Common myeloid progenitor, CD34-positive (primary cell): Measurements from ENCODE around the gene MACROD2.

Experiments used
- CTCF ChIA-PET: fragments of 350-600 bp; sonication (Branson Sonifier 250); formaldehyde crosslinking; loops from one replicate; lab custom pipeline; 2021; ENCODE audit warnings: antibody characterized with exemption; lab: Charles Lee
- POLR2A ChIA-PET: fragments of 350-600 bp; sonication (Branson Sonifier 250); formaldehyde crosslinking; loops from one replicate; lab custom pipeline; 2021; ENCODE audit warnings: antibody characterized with exemption; lab: Charles Lee
- DNase-seq, 3 donors: peaks; one replicate each; pipeline versions ENCODE4 v3.0.0 to v3.0.0-alpha.2; 2013
- H3K27ac ChIP-seq, 2 experiments: 1 replicate in 1 of 2; 2 replicates in 1 of 2; pipeline ENCODE4 v1.7.0; 2013; ENCODE audit warnings: inconsistent platforms in 2 of 2, low read length in 2 of 2, mild to moderate bottlenecking in 2 of 2, low read depth in 1 of 2, moderate library complexity in 1 of 2; ENCODE audit not compliant: severe bottlenecking in 2 of 2, insufficient read depth in 1 of 2, poor library complexity in 1 of 2
- H3K27me3 ChIP-seq, 5 experiments: replicated peaks in 2 of 5; 1 replicate in 3 of 5; 2 replicates in 2 of 5; pipeline versions ENCODE4 v1.6.1 to v1.7.0; 2013; ENCODE audit warnings: low read length in 4 of 5, mild to moderate bottlenecking in 2 of 5, moderate library complexity in 2 of 5, inconsistent platforms in 1 of 5; ENCODE audit not compliant: insufficient read depth in 5 of 5, control insufficient read depth in 4 of 5
- H3K36me3 ChIP-seq, 4 experiments: 1 replicate in 2 of 4; 2 replicates in 2 of 4; pipeline versions ENCODE4 v1.6.1 to v1.7.0; 2013; ENCODE audit warnings: low read length in 3 of 4, control low read depth in 1 of 4, mild to moderate bottlenecking in 1 of 4; ENCODE audit not compliant: control insufficient read depth in 4 of 4, insufficient read depth in 4 of 4
- H3K4me1 ChIP-seq, 4 experiments: 1 replicate in 3 of 4; 2 replicates in 1 of 4; pipeline versions ENCODE4 v1.6.1 to v1.7.1; 2013; ENCODE audit warnings: low read length in 3 of 4, mild to moderate bottlenecking in 3 of 4, control low read depth in 1 of 4, inconsistent platforms in 1 of 4, moderate library complexity in 1 of 4; ENCODE audit not compliant: control insufficient read depth in 4 of 4, insufficient read depth in 4 of 4; ENCODE audit errors: control extremely low read depth in 1 of 4
- H3K4me3 ChIP-seq, 7 experiments: 1 replicate in 4 of 7; 2 replicates in 3 of 7; pipeline versions ENCODE4 v1.5.1 to v1.7.0; 2013; ENCODE audit warnings: mild to moderate bottlenecking in 7 of 7, low read length in 6 of 7, moderate library complexity in 6 of 7, inconsistent platforms in 2 of 7, low read depth in 2 of 7, control low read depth in 1 of 7; ENCODE audit not compliant: insufficient read depth in 4 of 7, control insufficient read depth in 1 of 7; ENCODE audit errors: extremely low read depth in 1 of 7
- H3K9me3 ChIP-seq, 5 experiments: 1 replicate in 4 of 5; 2 replicates in 1 of 5; pipeline versions ENCODE4 v1.6.1 to v1.7.1; 2013; ENCODE audit warnings: low read length in 4 of 5, mild to moderate bottlenecking in 2 of 5, inconsistent platforms in 1 of 5, low read depth in 1 of 5, moderate library complexity in 1 of 5; ENCODE audit not compliant: control insufficient read depth in 4 of 5, insufficient read depth in 2 of 5; ENCODE audit errors: control extremely low read depth in 1 of 5
- WGBS: methylation state at CpG from one replicate; pipeline ENCODE4 v1.1.5; 2013; ENCODE audit not compliant: insufficient coverage; 5-methylcytosine and 5-hydroxymethylcytosine counted together

The MACROD2 gene

GRCh38 chr20:14984305-14984704 lies 989.0 kb downstream of the MACROD2 start:
- 40% methylated on average over 1 of the region's 3 CpGs for WGBS
- no peak for DNase-seq
- ChIA-PET CTCF (no interaction called here), POLR2A (no interaction called here)
- H3K36me3 ChIP-seq = no peaks in the 10 kb centered on the region
- no peak overlapping the region for H3K4me3 ChIP-seq
- H3K27ac ChIP-seq = no peak overlapping the region
- H3K4me1 ChIP-seq = no peaks in the 10 kb centered on the region
- H3K27me3 ChIP-seq = no peaks in the 10 kb centered on the region
- no peaks in the 10 kb centered on the region for H3K9me3 ChIP-seq

- Histone ChIP-seq H3K27me3 (no peaks in the 10 kb centered on the region), H3K9me3 (no peaks in the 10 kb centered on the region), H3K4me3 (no peak overlapping the region), H3K4me1 (no peaks in the 10 kb centered on the region), H3K36me3 (no peaks in the 10 kb centered on the region), H3K27ac (no peak overlapping the region)
- ChIA-PET POLR2A (interaction anchor here (0.6 kb wide), 1 partner anchor 424 kb away, joined by 3 read pairs; no protein-coding TSS in a partner anchor), CTCF (interaction anchor here (1.0 kb wide), 1 partner anchor 103 kb away, joined by 3 read pairs; no protein-coding TSS in a partner anchor)
- no peak for DNase-seq
- WGBS = 87% methylated on average over 4 of the region's 4 CpGs
Measured at GRCh38 chr20:14984768-14985622, 989.7 kb downstream of the MACROD2 start.

- WGBS = no CpG with 5 or more reads among the region's 4 CpGs
- H3K36me3 ChIP-seq = no peaks in the 10 kb centered on the region
- no peaks in the 10 kb centered on the region for H3K4me1 ChIP-seq
- no peak overlapping the region for H3K27ac ChIP-seq
- ChIA-PET POLR2A (no interaction called here), CTCF (no interaction called here)
- DNase-seq = no peak
- no peaks in the 10 kb centered on the region for H3K27me3 ChIP-seq
- no peaks in the 10 kb centered on the region for H3K9me3 ChIP-seq
- H3K4me3 ChIP-seq = no peak overlapping the region
Measured at GRCh38 chr20:14986026-14986655, 990.8 kb downstream of the MACROD2 start.

GRCh38 chr20:14986656-14987055 lies 991.3 kb downstream of the MACROD2 start:
- no peak for DNase-seq
- no peak overlapping the region for H3K4me3 ChIP-seq
- H3K4me1 ChIP-seq = no peaks in the 10 kb centered on the region
- H3K27me3 ChIP-seq = no peaks in the 10 kb centered on the region
- WGBS = 90% methylated on average over 7 of the region's 7 CpGs
- no peaks in the 10 kb centered on the region for H3K9me3 ChIP-seq
- CTCF ChIA-PET = no interaction called here
- POLR2A ChIA-PET = no interaction called here
- H3K36me3 ChIP-seq = no peaks in the 10 kb centered on the region
- no peak overlapping the region for H3K27ac ChIP-seq

GRCh38 chr20:14989535-14990290 lies 994.4 kb downstream of the MACROD2 start:
- CTCF ChIA-PET = no interaction called here
- DNase-seq = no peak
- H3K27ac ChIP-seq = no peak overlapping the region
- H3K27me3 ChIP-seq = no peaks in the 10 kb centered on the region
- 99% methylated on average over 6 of the region's 8 CpGs for WGBS
- H3K4me3 ChIP-seq = no peak overlapping the region
- POLR2A ChIA-PET = no interaction called here
- no peaks in the 10 kb centered on the region for H3K36me3 ChIP-seq
- no peaks in the 10 kb centered on the region for H3K9me3 ChIP-seq
- H3K4me1 ChIP-seq = no peaks in the 10 kb centered on the region

GRCh38 chr20:14991023-14991422 lies 995.7 kb downstream of the MACROD2 start:
- ChIA-PET CTCF (no interaction called here), POLR2A (no interaction called here)
- DNase-seq = no peak
- Histone ChIP-seq H3K9me3 (no peaks in the 10 kb centered on the region), H3K4me3 (no peak overlapping the region), H3K4me1 (no peaks in the 10 kb centered on the region), H3K27ac (no peak overlapping the region), H3K36me3 (no peaks in the 10 kb centered on the region), H3K27me3 (no peaks in the 10 kb centered on the region)
- 100% methylated on average over 1 of the region's 1 CpG for WGBS

- CTCF ChIA-PET = no interaction called here
Measured at GRCh38 chr20:14992153-14992552, 996.8 kb downstream of the MACROD2 start.

More at GRCh38 chr20:14992153-14992552, 996.8 kb downstream of the MACROD2 start:
- Histone ChIP-seq H3K36me3 (no peaks in the 10 kb centered on the region), H3K4me1 (no peaks in the 10 kb centered on the region), H3K27ac (no peak overlapping the region), H3K9me3 (no peaks in the 10 kb centered on the region), H3K4me3 (no peak overlapping the region), H3K27me3 (no peaks in the 10 kb centered on the region)
- DNase-seq = no peak
- POLR2A ChIA-PET = no interaction called here
